Measurements from ENCODE around the gene ZNF652.

ZNF652 gene

GRCh38 chr17:49338883-49339282 lies 23.2 kb downstream of the ZNF652 start:
- ATAC-seq = no peak
- TF ChIP-seq SNAI2 (CRISPR knock-in tag; IDR thresholded peaks at IDR 0.05) = no peak
- TF ChIP-seq CSDC2 (CRISPR knock-in tag; IDR thresholded peaks at IDR 0.05) = no peak
- no peak for TF ChIP-seq ZFP30 (CRISPR knock-in tag; IDR thresholded peaks at IDR 0.05)

DNA sequence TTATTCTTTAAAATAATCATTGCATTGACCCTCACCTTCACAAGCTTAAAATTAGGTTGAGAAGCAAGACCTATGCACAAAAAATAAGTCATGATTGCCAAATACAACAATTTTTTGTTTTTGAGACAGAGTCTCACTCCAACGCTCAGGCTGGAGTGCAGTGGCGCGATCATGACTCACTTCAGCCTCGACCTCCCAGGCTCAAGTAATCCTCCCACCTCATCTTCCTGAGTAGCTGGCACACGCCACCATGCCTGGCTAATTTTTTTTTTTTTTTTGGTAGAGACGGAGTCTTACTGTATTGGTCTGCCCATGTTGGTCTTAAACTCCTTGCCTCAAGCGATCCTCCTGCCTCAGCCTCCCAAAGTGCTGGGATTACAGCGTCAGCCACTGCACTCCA lies 24.2 kb downstream of the ZNF652 start:
- peak; percentile 33 for ATAC-seq
- TF ChIP-seq ZNF70 (CRISPR knock-in tag; IDR thresholded peaks at IDR 0.05) (no peak), ZNF565 (CRISPR knock-in tag; conservative IDR thresholded peaks at IDR 0.05; ENCODE audit: low read depth) (no peak), ZC3H10 (CRISPR knock-in tag; IDR thresholded peaks at IDR 0.05) (no peak), TCF4 (CRISPR knock-in tag; IDR thresholded peaks at IDR 0.05; ENCODE audit: borderline replicate concordance) (no peak), ESRRG (CRISPR knock-in tag; IDR thresholded peaks at IDR 0.05) (no peak), CSDC2 (CRISPR knock-in tag; IDR thresholded peaks at IDR 0.05) (no peak), ZFP3 (CRISPR knock-in tag; IDR thresholded peaks at IDR 0.05) (no peak), ARNTL (CRISPR knock-in tag; IDR thresholded peaks at IDR 0.05; ENCODE audit: borderline replicate concordance, low read depth) (no peak), ISL1 (CRISPR knock-in tag; IDR thresholded peaks at IDR 0.05) (no peak), GLIS3 (CRISPR knock-in tag; IDR thresholded peaks at IDR 0.05) (no peak), CSRNP3 (CRISPR knock-in tag; IDR thresholded peaks at IDR 0.05) (no peak), TSHZ2 (CRISPR knock-in tag; IDR thresholded peaks at IDR 0.05) (no peak), ZNF8 (CRISPR knock-in tag; IDR thresholded peaks at IDR 0.05) (no peak), TOX (CRISPR knock-in tag; IDR thresholded peaks at IDR 0.05; ENCODE audit: borderline replicate concordance) (no peak), PPARA (CRISPR knock-in tag; IDR thresholded peaks at IDR 0.05; ENCODE audit: borderline replicate concordance) (no peak), SNAI2 (CRISPR knock-in tag; IDR thresholded peaks at IDR 0.05) (no peak), RARB (CRISPR knock-in tag; IDR thresholded peaks at IDR 0.05) (no peak)
- TF ChIP-seq, protein P1, sequence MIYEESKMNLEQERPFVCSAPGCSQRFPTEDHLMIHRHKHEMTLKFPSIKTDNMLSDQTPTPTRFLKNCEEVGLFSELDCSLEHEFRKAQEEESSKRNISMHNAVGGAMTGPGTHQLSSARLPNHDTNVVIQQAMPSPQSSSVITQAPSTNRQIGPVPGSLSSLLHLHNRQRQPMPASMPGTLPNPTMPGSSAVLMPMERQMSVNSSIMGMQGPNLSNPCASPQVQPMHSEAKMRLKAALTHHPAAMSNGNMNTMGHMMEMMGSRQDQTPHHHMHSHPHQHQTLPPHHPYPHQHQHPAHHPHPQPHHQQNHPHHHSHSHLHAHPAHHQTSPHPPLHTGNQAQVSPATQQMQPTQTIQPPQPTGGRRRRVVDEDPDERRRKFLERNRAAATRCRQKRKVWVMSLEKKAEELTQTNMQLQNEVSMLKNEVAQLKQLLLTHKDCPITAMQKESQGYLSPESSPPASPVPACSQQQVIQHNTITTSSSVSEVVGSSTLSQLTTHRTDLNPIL (CRISPR knock-in tag; IDR thresholded peaks at IDR 0.05; ENCODE audit: low read depth) = no peak

GRCh38 chr17:49334744-49335512 lies 27.1 kb downstream of the ZNF652 start:
- no peak for ATAC-seq
- TF ChIP-seq ISL1 (CRISPR knock-in tag; IDR thresholded peaks at IDR 0.05) = peak; percentile 39; the same call in 1 of the 2 replicates
- TF ChIP-seq TCF4 (CRISPR knock-in tag; IDR thresholded peaks at IDR 0.05; ENCODE audit: borderline replicate concordance) = no peak

DNA sequence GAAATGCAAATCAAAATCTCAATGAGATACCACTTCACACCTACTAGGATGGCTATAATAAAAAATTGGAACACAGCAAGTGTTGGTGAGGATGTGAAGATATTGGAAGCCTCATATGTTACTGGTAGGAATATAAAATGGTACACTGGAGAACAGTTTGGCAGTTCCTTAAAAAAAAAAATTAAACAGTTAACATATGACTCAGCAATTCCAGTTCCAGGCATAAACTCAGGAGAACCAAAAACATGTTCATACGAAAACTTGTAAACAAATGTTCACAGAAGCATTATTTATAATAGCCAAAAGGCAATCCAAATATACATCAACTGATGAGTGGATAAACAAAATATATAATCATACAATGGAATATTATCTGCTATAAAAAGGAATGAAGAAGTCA lies 28.2 kb downstream of the ZNF652 start:
- ATAC-seq = peak; percentile 29; the same call in 1 of the 3 replicates
- no peak for TF ChIP-seq OSR1 (CRISPR knock-in tag; IDR thresholded peaks at IDR 0.05)
- no peak for TF ChIP-seq ISL1 (CRISPR knock-in tag; IDR thresholded peaks at IDR 0.05)
- no peak for TF ChIP-seq PPARA (CRISPR knock-in tag; IDR thresholded peaks at IDR 0.05; ENCODE audit: borderline replicate concordance)
- TF ChIP-seq ARNTL (CRISPR knock-in tag; IDR thresholded peaks at IDR 0.05; ENCODE audit: borderline replicate concordance, low read depth) = no peak
- TF ChIP-seq POU6F1 (CRISPR knock-in tag; IDR thresholded peaks at IDR 0.05; ENCODE audit: borderline replicate concordance, low read depth) = no peak
- no peak for TF ChIP-seq SNAI2 (CRISPR knock-in tag; IDR thresholded peaks at IDR 0.05)
- TF ChIP-seq ZNF70 (CRISPR knock-in tag; IDR thresholded peaks at IDR 0.05) = no peak
- TF ChIP-seq TCF4 (CRISPR knock-in tag; IDR thresholded peaks at IDR 0.05; ENCODE audit: borderline replicate concordance) = no peak
- no peak for TF ChIP-seq CSRNP3 (CRISPR knock-in tag; IDR thresholded peaks at IDR 0.05)
- no peak for TF ChIP-seq PATZ1 (CRISPR knock-in tag; IDR thresholded peaks at IDR 0.05; ENCODE audit: borderline replicate concordance)
